ENCODE data around the gene UNC93B1.

- no peak for TF ChIP-seq EZH2 (IDR thresholded peaks at IDR 0.05; ENCODE audit: borderline replicate concordance, low read depth, low read length, severe bottlenecking)
- no peak for TF ChIP-seq CTCF (IDR thresholded peaks at IDR 0.05; ENCODE audit: borderline replicate concordance, extremely low read depth, low read length, poor library complexity, severe bottlenecking)
Observed at GRCh38 chr11:68027667-68028066, 23.8 kb upstream of the UNC93B1 start.

Data from DND-41 (cell line).